Thyroid gland (tissue), 4 donors: Measurements from ENCODE around the gene DDX46. TPM values are rescaled to one million over a fixed set of nuclear protein-coding genes. Genes with fewer than 3 reads are reported as not detected.
"Not testable (repeated sequence)": the region's sequence is repeated elsewhere in the genome, so short reads cannot be mapped to it uniquely, and the experiment has no call there.

Experiments
- DNase-seq, 2 donors: peaks; one replicate each; pipeline ENCODE4 v3.0.0-alpha.2; 2019
- H3K27ac ChIP-seq, 3 donors: fragments of 200-600 bp; sonication (generic); 1 replicate in 2 of 3; 2 replicates in 1 of 3; pipeline ENCODE4 v1.5.1; 2016 to 2019; ENCODE audit warnings: mild to moderate bottlenecking in 1 of 3, moderate library complexity in 1 of 3
- H3K27me3 ChIP-seq: fragments of 200-600 bp; sonication (generic); one replicate; pipeline ENCODE4 v1.5.1; 2019
- H3K36me3 ChIP-seq, 2 donors: fragments of 200-600 bp; sonication (generic); one replicate each; pipeline ENCODE4 v1.5.1; 2016 to 2019
- H3K4me1 ChIP-seq, 2 donors: fragments of 200-600 bp; sonication (generic); one replicate each; pipeline ENCODE4 v1.5.1; 2017 to 2019
- H3K4me3 ChIP-seq, 3 donors: fragments of 200-600 bp; sonication (generic); replicated peaks in 1 of 3; 1 replicate in 2 of 3; 2 replicates in 1 of 3; pipeline ENCODE4 v1.5.1; 2016; ENCODE audit warnings: mild to moderate bottlenecking in 1 of 3
- H3K9me3 ChIP-seq: fragments of 200-600 bp; sonication (generic); one replicate; pipeline ENCODE4 v1.5.1; 2017
- CTCF ChIP-seq, 6 experiments: fragments of 200-600 bp in 3 of 6; fragments of 450-650 bp in 3 of 6; sonication (generic) in 3 of 6; IDR thresholded peaks; one replicate each; pipeline ENCODE4 v1.5.1; 2016 to 2019; ENCODE audit warnings: antibody characterized with exemption in 6 of 6, mild to moderate bottlenecking in 2 of 6, inconsistent platforms in 1 of 6, moderate library complexity in 1 of 6
- POLR2A ChIP-seq, 2 donors: fragments of 450-650 bp; IDR thresholded peaks; one replicate each; pipeline ENCODE4 v1.6.1; 2017; ENCODE audit warnings: antibody characterized with exemption in 2 of 2, mild to moderate bottlenecking in 2 of 2, moderate library complexity in 1 of 2
- WGBS, 2 donors: methylation state at CpG; one replicate each; pipeline ENCODE4 v1.1.5; 2017; 5-methylcytosine and 5-hydroxymethylcytosine counted together
- intact Hi-C: fragments of 100-400 bp; cut with DNase I; formaldehyde crosslinking; loops from one replicate; pipeline ENCODE4 v1.15.1; 2023
- total RNA-seq, 4 donors: library from RNA; depleted of rRNA; stranded (reverse); fragments of >200 nt; gene quantifications; one replicate each; pipeline ENCODE4 v1.2.3, GENCODE V29; 2016

Gene DDX46
- total RNA-seq, 4 donors from 2014 or later, result 37.3 to 97.0 (median 63.6) TPM

- 93 to 97% methylated on average over 1 of the region's 1 CpG for WGBS, 2 donors
- no peak for DNase-seq
- intact Hi-C loops, result no loop called here
- no peaks in the 10 kb centered on the region for H3K4me1 ChIP-seq
- H3K36me3 ChIP-seq, result peaks cover 8 to 30% of the 10 kb centered on the region in 2 donors
- H3K27me3 ChIP-seq, result no peaks in the 10 kb centered on the region
- TF ChIP-seq POLR2A (IDR thresholded peaks at IDR 0.05), result no peak
- TF ChIP-seq CTCF (IDR thresholded peaks at IDR 0.05), result no peak
- H3K9me3 ChIP-seq, result no peaks in the 10 kb centered on the region
- H3K4me3 ChIP-seq, result no peak overlapping the region
- H3K27ac ChIP-seq, result no peak overlapping the region
These were observed 66.1 kb downstream of the DDX46 start for GRCh38 chr5:134824681-134825080.

GRCh38 chr5:134825212-134825611 lies 66.6 kb downstream of the DDX46 start:
- TF ChIP-seq POLR2A (IDR thresholded peaks at IDR 0.05) (no peak), CTCF (IDR thresholded peaks at IDR 0.05) (no peak)
- no peaks in the 10 kb centered on the region for H3K9me3 ChIP-seq
- no peak for DNase-seq
- no peak overlapping the region for H3K27ac ChIP-seq
- H3K36me3 ChIP-seq, result peaks cover 3 to 25% of the 10 kb centered on the region in 2 donors
- intact Hi-C loops, result no loop called here
- no peak overlapping the region for H3K4me3 ChIP-seq
- 89 to 93% methylated on average over 7 of the region's 7 CpGs for WGBS, 2 donors
- no peaks in the 10 kb centered on the region for H3K4me1 ChIP-seq
- no peaks in the 10 kb centered on the region for H3K27me3 ChIP-seq

- WGBS, 2 donors, result 90 to 93% methylated on average over 3 of the region's 3 CpGs
- no peaks in the 10 kb centered on the region for H3K27me3 ChIP-seq
- no peaks in the 10 kb centered on the region for H3K9me3 ChIP-seq
- DNase-seq, result no peak
- no peak overlapping the region for H3K27ac ChIP-seq
- intact Hi-C loops, result no loop called here
- no peaks in the 10 kb centered on the region for H3K36me3 ChIP-seq
- no peak overlapping the region for H3K4me3 ChIP-seq
- TF ChIP-seq CTCF (IDR thresholded peaks at IDR 0.05) (no peak), POLR2A (IDR thresholded peaks at IDR 0.05) (no peak)
- peaks cover 0 to 3% of the 10 kb centered on the region in 2 donors for H3K4me1 ChIP-seq
These were observed 74.9 kb downstream of the DDX46 start for GRCh38 chr5:134833340-134834032.

DNA sequence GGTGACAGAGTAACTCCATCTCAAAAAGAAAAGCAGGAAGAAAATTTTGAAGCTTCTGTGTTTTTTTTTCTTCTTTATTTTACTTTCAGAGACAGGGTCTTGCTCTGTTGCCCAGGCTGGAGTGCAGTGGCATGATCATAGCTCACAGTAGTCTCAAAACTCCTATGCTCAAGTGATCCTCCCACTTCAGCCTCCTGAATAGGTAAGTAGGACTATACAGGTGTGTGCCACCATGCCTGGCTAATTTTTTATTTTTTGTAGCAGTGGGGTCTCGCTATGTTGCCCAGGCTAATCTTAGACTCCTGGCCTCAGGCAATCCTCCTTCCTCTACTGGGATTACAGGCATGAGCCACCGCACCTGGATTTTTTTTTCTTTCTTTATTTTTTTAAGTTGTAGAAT lies 77.0 kb downstream of the DDX46 start:
- H3K27me3 ChIP-seq, result no peaks in the 10 kb centered on the region
- no peak for TF ChIP-seq CTCF (IDR thresholded peaks at IDR 0.05)
- TF ChIP-seq POLR2A (IDR thresholded peaks at IDR 0.05), result no peak
- DNase-seq, result no peak
- H3K36me3 ChIP-seq, result no peaks in the 10 kb centered on the region
- H3K4me3 ChIP-seq, result no peak overlapping the region
- H3K9me3 ChIP-seq, result no peaks in the 10 kb centered on the region
- intact Hi-C loops, result no loop called here
- 96 to 99% methylated on average over 2 of the region's 2 CpGs for WGBS, 2 donors
- H3K4me1 ChIP-seq, result peaks cover 2 to 10% of the 10 kb centered on the region in 2 donors
- H3K27ac ChIP-seq, result no peak overlapping the region

DNA sequence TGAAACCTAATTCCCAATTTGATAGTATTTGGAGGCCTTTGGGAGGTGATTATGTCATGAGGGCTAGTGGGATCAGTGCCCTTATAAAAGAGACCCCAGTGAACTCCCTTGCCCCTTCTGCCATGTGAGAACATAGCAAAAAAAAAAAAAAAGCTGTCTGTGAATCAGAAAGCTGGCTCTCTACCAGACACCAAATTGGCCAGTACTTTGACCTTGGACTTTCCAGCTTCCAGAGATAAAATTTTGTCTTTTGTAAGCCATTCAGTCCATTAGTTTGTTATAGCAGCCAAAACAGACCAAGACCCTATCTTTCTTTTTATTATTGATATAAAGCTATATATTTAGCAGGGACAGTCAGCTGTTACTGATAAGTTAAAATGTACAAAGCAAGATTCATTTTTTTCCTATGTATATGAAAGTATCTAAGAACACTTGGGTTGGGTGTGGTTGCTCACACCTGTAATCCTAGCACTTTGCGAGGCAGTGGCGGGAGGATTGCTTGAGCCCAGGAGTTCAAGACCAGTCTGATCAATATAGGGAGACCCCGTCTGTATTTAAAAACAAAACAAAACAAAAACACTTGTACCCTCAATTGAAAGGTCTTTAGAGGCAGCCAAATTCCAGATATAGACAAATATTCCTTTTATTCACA lies 79.1 kb downstream of the DDX46 start:
- Histone ChIP-seq H3K4me3 (no peak overlapping the region), H3K9me3 (no peaks in the 10 kb centered on the region), H3K36me3 (no peaks in the 10 kb centered on the region), H3K4me1 (peaks cover 8 to 19% of the 10 kb centered on the region in 2 donors), H3K27ac (peak overlapping the region; percentile 29 to 76 (median 48)), H3K27me3 (no peaks in the 10 kb centered on the region)
- DNase-seq, result no peak
- TF ChIP-seq CTCF (IDR thresholded peaks at IDR 0.05) (no peak), POLR2A (IDR thresholded peaks at IDR 0.05) (no peak)
- WGBS, 2 donors, result 92 to 93% methylated on average over 3 of the region's 3 CpGs
- intact Hi-C loops, result no loop called here

- intact Hi-C loops, H3K9me3 ChIP-seq, H3K4me3 ChIP-seq, H3K27me3 ChIP-seq, H3K36me3 ChIP-seq: not testable (repeated sequence)
- Histone ChIP-seq H3K4me1 (peaks cover 8 to 19% of the 10 kb centered on the region in 2 donors), H3K27ac (peak overlapping the region; percentile 29 to 76 (median 48))
- WGBS, 2 donors, result 66 to 77% methylated on average over 9 of the region's 9 CpGs
- DNase-seq, result peak; percentile 72 to 82
These were observed 79.8 kb downstream of the DDX46 start for GRCh38 chr5:134838361-134838760.
